SK-N-SH (cell line): Measurements from ENCODE around the gene ZIC1.

Source experiments
- CHD2 ChIP-seq: fragments of 150-350 bp; IDR thresholded peaks from 2 replicates; pipeline ENCODE4 v1.6.1; 2018; ENCODE audit warnings: low read length; ENCODE audit not compliant: partially characterized antibody
- EP300 ChIP-seq, 2 experiments: IDR thresholded peaks; 2 replicates each; pipeline versions ENCODE4 v1.4.0 to v1.6.1; 2012; ENCODE audit warnings: borderline replicate concordance in 1 of 2, low read depth in 1 of 2, low read length in 1 of 2
- GABPA ChIP-seq: IDR thresholded peaks from 2 replicates; pipeline ENCODE4 v1.4.0; 2012; ENCODE audit warnings: low read depth, mild to moderate bottlenecking
- MAX ChIP-seq: IDR thresholded peaks from 2 replicates; pipeline ENCODE4 v1.4.0; 2012; ENCODE audit warnings: low read depth
- NRF1 ChIP-seq: IDR thresholded peaks from 2 replicates; pipeline ENCODE4 v1.6.1; 2012; ENCODE audit warnings: low read depth, mild to moderate bottlenecking, low read length
- POLR2AphosphoS5 ChIP-seq: IDR thresholded peaks from 2 replicates; pipeline ENCODE4 v1.6.1; 2012; ENCODE audit warnings: low read depth, low read length
- TCF12 ChIP-seq: IDR thresholded peaks from 2 replicates; pipeline ENCODE4 v1.4.0; 2012
- USF2 ChIP-seq: fragments of 150-350 bp; IDR thresholded peaks from 2 replicates; pipeline ENCODE4 v1.6.1; 2017; ENCODE audit warnings: antibody characterized with exemption, low read length, low read depth, borderline replicate concordance
- TF ChIP-seq, protein P1 (sequence below): fragments of 200-600 bp; sonication (generic); IDR thresholded peaks from 2 replicates; pipeline ENCODE4 v1.6.1; 2017; ENCODE audit warnings: antibody characterized with exemption, mild to moderate bottlenecking, moderate library complexity

DNA sequence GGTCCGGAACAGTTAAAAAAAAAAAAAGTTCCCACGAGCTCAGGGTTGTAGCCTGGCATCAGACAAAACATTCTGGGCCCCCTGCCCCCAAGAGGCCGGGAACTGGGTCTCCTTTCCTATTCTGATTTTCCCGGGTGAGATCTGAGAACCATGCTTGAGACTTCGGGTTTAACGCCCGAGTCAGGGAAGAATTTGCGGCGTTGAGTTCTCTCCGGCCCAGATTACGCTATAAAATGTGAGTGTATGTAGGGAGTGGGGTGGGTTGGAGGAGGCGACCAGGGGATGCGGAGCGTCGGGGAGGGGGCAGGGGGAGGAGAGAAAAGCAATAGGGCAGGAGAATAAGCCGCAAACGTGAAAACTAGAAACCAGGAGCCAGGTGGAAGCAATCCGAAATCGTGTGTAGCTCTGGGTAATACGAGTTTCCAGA is 2.7 kb downstream of the ZIC1 start:
- no peak for TF ChIP-seq GABPA
- TF ChIP-seq NRF1, result no peak
- no peak for TF ChIP-seq MAX
- TF ChIP-seq, protein P1, sequence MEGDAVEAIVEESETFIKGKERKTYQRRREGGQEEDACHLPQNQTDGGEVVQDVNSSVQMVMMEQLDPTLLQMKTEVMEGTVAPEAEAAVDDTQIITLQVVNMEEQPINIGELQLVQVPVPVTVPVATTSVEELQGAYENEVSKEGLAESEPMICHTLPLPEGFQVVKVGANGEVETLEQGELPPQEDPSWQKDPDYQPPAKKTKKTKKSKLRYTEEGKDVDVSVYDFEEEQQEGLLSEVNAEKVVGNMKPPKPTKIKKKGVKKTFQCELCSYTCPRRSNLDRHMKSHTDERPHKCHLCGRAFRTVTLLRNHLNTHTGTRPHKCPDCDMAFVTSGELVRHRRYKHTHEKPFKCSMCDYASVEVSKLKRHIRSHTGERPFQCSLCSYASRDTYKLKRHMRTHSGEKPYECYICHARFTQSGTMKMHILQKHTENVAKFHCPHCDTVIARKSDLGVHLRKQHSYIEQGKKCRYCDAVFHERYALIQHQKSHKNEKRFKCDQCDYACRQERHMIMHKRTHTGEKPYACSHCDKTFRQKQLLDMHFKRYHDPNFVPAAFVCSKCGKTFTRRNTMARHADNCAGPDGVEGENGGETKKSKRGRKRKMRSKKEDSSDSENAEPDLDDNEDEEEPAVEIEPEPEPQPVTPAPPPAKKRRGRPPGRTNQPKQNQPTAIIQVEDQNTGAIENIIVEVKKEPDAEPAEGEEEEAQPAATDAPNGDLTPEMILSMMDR, result no peak
- no peak for TF ChIP-seq CHD2
- TF ChIP-seq USF2, result no peak
- no peak for TF ChIP-seq EP300 (IDR thresholded peaks at IDR 0.05; ENCODE audit: borderline replicate concordance in 1 of 2, low read depth in 1 of 2, low read length in 1 of 2)
- TF ChIP-seq TCF12, result no peak
- TF ChIP-seq POLR2AphosphoS5, result no peak
